Fibroblast of mammary gland (primary cell): Measurements from ENCODE around the gene SLC46A1.

Experiments
- DNase-seq: peaks from one replicate; pipeline ENCODE4 v3.0.0-alpha.2; 2010; ENCODE audit warnings: low read depth
- H3K4me3 ChIP-seq: 2 replicates; pipeline ENCODE4 v1.5.1; 2011; ENCODE audit warnings: low read depth, mild to moderate bottlenecking, low read length, moderate library complexity; ENCODE audit not compliant: control insufficient read depth
- CTCF ChIP-seq: conservative IDR thresholded peaks from 2 replicates; pipeline ENCODE4 v1.5.1; 2011; ENCODE audit warnings: low read depth, low read length, inconsistent platforms; ENCODE audit not compliant: control insufficient read depth, insufficient read depth

SLC46A1 gene

GRCh38 chr17:28371245-28372202, 34.5 kb downstream of the SLC46A1 start, which contains the start of gene SARM1:
SARM1 (plus strand) TSS chr17:28371694; CDS start chr17:28372033, 339 bp downstream.
- peak; percentile 69 for DNase-seq
- no peak for TF ChIP-seq CTCF
- H3K4me3 ChIP-seq = peak within 1 kb of the TSS; percentile 60

- H3K4me3 ChIP-seq = no peak overlapping the region
- TF ChIP-seq CTCF = no peak
- DNase-seq = no peak
These were observed 35.3 kb downstream of the SLC46A1 start for GRCh38 chr17:28370744-28371103.

- H3K4me3 ChIP-seq = peak within 1 kb of the TSS; percentile 60
- DNase-seq = no peak
- TF ChIP-seq CTCF = no peak
These were observed 35.8 kb downstream of the SLC46A1 start, which contains the start of gene VTN for GRCh38 chr17:28370035-28370743. VTN (minus strand) TSS chr17:28370307; CDS start chr17:28370203, 104 bp downstream.

- no peak for DNase-seq
- no peak overlapping the region for H3K4me3 ChIP-seq
- no peak for TF ChIP-seq CTCF
These were observed 36.4 kb downstream of the SLC46A1 start for GRCh38 chr17:28369684-28370034.

- DNase-seq = no peak
- no peak overlapping the region for H3K4me3 ChIP-seq
- TF ChIP-seq CTCF = no peak
These were observed 36.9 kb downstream of the SLC46A1 start for GRCh38 chr17:28368915-28369683.

GRCh38 chr17:28368306-28368831, 37.6 kb downstream of the SLC46A1 start:
- no peak for DNase-seq

More at GRCh38 chr17:28368306-28368831, 37.6 kb downstream of the SLC46A1 start:
- TF ChIP-seq CTCF = no peak
- H3K4me3 ChIP-seq = no peak overlapping the region
